HG03575 (cell line): ENCODE measurements around the gene INPP5J.
"Not testable (repeated sequence)": the region's sequence is repeated elsewhere in the genome, so short reads cannot be mapped to it uniquely, and the experiment has no call there.

Source experiments
- ATAC-seq: cut with Tn5 transposase; IDR thresholded peaks from one replicate; pipeline ENCODE4 v1.9.1; 2021; ENCODE audit not compliant: unreplicated experiment, insufficient number of reproducible peaks, low FRiP score; ENCODE audit errors: extremely low read depth

Gene INPP5J

DNA sequence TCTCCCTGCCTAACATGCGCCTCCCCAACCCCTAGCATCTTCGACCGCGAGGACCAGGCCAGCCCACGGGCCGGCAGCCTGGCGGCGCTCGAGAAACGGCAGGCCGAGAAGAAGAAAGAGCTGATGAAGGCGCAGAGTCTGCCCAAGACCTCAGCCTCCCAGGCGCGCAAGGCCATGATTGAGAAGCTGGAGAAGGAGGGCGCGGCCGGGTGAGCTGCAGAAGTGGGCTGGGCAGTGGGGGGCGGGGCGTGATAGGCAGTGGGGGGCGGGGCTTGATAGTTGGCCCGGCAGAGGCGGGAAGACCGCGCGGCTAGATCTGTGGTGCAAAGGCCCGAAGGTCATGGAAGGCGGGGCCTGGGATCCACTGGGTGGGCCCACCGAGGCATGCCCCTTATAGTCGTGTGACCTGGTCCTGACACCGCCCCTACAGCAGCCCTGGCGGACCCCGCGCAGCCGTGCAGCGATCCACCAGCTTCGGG lies 24.1 kb upstream of the INPP5J start:
- ATAC-seq = no peak

DNA sequence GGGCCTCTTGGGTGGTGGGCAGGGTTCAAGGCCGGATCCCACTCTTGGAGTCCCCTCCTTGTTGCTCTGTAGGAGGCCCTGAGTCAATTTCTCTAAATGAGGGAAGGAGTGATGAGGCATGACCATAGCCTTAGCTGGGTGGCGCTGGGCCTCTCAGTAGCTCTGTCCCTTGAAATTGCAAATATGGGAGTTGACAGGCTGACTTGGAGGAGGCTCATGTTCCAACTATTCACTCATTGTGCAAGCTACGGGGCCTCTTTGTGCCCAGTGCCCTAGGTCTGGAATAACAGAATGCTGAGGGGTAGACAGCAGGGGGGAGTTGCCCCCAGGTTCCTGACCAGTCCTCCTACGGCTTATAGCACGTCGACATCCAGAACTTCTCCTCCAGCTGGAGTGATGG lies 23.4 kb upstream of the INPP5J start:
- no peak for ATAC-seq

DNA sequence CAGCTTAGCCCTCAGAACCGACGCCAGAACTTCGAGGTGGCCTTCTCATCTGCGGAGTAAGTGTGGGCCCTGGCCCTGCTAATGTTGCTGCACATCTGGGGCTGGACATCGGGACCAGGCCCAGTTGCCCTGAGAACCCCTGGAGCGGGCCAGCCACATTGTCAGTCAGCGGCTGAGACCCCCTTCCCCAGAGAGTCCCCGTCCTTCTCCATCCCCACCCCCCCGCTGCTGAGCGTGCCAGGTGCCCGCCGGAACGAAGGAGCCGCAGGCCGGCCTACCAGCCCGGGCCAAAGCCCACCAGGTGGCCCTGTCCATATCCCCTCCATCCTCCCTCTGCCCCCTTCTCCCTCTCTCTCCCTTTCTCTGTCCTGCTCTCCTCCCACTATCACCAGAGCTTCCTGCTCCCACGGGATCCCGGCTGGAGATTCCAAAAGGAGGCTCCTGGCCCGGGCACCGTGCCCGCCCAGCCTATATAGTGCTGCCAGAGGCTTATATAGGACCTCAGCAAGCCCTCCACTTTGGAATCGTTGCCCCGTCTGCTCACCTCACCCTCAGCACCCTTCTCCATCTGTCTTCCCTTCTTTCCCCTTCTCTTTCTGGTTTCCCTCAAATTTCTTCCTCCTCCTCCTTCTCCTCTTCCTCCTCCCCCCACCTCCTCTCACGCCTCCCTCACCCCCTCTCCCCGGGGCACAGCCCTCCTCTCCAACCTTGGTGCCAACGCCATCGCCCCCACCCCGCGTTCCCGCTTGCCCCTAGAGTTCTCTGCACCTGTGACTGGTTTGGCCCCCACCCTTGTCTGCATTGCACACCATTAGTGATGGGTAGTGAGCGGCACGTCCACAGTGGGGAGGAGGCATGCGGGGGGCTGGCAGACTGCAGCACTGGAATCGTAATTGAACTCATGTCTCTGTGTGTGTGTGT lies 22.7 kb upstream of the INPP5J start:
- ATAC-seq = no peak

DNA sequence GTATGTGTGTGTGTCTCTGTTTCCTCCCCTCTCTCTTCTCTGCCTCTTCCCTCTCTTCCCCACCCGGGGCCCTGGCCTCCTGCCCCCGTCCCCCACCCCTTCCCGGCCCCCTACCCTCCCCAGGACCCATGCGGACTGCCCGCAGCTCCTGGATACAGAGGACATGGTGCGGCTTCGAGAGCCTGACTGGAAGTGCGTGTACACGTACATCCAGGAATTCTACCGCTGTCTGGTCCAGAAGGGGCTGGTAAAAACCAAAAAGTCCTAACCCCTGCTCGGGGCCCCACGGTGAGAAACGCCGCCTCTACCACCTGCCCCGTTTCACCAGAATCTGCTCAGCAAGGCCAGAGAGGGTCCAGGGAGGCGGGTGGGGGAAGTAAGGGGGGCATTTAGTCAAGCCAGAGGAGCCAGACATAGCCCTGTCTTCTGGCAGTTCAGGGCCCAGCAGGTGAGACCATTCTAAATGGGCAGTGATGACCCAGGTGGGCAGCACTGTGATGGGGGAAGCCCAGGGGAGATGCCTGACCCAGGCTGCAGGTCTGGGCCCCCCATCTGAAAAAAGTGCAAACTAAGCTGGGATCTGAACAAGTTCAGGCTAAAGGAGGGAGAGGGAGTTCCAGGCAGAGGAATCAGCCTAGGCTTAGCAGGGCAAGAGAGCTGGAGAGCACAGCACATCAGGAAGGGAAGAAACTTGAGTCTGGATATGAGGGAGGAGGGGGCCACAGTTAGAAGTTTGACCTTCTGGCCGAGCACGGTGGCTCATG lies 21.8 kb upstream of the INPP5J start:
- no peak for ATAC-seq

DNA sequence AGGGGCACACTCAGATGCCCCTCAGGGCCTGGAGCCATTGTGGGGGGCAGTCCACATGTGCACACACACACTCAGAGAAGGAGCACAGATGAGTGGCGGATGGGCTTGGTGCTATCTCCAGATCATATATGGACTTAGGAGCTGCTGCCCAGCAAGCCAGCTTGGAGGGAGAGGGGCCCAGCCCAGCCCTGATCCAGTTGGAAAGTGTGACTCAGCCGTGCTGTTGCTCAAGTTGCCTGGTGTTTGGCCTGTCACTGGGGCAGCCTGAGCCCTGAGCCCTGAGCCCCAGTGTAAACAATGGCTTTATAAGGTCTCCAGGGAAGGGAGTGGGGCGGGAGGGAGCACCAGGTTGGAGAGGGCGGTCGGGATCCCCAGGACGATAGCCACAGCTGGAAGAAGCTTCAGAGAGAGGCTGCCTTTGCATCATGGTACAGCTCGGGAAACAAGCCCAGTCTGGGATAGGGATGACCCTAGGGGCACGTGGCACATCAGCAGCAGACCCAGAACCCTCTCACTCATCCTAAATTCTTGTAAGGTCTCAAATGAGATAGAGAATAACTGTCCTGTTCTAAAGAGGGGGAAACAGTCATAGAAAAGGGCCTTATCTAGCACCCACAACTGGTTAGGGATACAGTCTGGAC lies 20.2 kb upstream of the INPP5J start:
- no peak for ATAC-seq

DNA sequence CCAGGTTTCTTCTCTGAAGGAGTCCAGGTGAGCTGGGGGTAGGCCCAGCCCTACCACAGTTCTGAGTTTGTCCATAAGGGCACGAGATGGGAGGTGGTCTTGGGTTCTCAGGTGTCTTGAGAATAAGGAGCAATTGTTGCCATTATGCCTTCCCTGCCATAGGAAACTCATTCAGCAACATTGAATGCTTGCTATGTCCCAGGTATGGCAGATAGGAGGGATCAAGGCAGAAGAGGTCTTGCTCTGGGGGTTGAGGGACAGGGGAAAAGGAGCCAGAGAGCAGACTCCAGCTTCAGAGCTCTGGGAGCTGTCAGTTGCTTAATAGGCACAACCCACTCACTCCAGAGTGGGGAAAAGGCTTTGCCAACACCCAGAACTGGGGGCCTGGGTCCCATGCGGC lies 19.7 kb upstream of the INPP5J start:
- no peak for ATAC-seq

DNA sequence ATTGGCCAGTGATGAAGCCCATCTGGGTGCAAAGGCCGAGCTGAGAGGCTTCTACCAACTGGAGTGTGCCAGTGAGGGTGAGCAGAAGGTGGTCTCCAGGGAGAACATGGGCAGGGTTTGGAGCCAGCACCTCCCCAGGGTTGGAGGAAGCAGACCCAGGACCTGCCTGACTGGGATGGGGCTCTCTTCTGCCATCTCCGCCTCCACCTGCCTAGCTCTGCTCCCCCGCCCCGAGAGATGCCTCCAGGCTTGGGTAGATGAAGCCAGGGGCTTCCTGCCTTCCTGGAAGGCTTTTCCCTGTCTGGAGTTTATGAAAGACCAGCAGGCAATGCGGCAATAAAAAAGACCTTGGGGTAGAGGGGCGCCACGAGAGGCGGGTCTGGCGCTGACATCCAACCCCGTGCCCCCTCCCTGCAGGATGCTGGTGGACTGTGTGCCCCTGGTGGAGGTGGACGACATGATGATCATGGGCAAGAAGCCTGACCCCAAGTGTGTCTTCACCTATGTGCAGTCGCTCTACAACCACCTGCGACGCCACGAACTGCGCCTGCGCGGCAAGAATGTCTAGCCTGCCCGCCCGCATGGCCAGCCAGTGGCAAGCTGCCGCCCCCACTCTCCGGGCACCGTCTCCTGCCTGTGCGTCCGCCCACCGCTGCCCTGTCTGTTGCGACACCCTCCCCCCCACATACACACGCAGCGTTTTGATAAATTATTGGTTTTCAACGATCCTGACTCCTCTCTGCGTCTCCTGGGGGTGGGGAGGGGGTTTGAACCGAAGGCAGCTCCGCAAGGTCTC lies 18.7 kb upstream of the INPP5J start:
- no peak for ATAC-seq

DNA sequence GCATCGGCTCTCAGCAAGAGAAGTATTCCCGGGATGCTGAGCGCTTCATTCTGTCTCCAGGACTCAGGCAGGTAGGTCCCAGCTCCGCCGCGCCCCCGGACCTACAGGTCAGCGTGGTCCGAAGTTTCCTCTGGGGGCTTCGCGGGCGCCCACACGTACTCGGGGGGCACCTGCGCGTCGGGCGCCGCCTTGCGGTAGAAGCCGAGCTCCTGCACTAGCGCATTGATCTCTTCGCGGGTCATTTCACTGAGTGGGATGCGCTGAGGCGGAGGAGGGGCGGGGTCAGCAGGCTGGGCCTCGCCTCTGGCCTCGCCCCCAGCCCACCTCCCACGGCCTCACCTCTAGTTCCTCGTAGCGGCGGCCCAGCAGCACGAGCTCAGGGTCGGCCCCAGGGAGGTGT lies 17.9 kb upstream of the INPP5J start:
- ATAC-seq = no peak

DNA sequence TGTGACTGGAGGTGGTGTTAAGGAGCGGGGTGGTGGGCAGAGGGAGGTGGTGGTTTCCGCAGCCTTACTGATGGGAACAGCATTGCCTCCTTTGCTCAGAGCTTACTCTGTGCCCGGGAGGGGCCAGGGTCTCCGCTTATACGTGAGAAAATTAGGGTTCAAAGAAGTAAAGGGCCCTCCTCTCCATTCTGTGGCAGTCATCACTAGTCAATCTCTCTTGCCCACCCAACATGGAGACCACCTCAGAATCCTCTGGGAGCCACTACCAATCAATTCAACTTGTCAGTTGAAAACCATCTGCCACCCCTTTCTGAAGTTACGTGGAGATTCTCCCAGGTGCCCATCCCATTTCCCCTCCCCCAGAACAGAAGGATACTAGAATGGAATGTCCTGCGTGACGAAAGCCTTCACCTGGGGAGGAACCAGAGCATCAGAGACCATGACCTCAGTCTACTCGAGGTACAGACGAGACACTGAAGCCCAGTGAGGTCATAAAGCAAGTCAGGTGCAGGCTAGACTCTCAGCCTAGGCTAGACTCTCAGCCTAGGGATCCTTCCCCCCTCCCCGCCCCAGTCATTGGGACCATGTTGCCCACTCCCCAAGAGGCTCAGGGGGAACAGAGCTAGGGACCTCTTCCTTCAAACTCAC lies 17.4 kb upstream of the INPP5J start:
- no peak for ATAC-seq

DNA sequence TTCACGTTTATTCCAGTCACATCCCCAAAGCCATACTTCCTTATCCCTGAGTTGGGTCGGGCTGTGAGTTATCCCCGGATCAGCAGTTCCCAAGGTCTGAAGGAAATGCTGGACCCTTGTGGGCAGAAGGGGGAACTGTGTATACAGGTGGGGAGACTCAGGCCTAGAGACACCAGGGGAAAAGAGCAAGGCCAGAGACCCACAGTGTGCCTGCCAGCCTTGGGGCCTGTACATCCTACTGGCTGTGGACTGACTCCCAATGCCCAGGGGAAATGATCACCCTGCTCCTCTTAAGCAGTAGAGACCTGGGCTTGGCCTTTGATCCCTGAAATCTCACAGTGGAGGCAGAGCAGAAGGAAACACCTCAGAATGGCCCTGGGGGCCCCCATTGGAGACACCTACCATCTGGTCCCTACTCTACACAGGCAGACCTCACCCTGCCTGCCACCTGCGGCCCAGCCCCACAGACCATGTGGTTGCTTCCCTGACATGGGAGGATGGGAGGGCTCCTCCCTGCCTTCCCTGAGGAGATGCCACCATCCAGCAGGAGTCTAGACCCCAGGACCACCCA lies 16.7 kb upstream of the INPP5J start:
- ATAC-seq = no peak

DNA sequence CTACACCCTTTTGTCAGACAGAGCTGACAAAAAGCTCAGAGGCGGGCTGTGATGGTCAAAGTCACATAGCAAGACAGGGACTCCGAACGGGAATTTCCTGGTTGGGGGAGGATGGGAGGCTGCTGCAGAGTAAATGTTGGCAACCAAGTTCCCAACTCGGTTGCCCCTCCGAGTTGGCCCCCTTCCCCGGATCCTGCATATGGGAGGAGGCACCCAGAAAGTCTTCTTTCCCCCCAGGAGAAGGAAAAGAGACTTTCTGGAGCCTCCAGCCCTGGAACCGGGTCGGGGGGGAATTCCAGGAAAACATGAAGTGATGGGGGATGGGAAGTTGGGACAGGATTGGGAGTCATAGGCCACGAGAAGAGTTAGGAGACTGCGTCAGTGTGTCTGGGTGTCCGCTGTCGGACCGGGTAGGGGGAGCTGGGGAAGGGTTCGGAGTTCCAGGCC lies 16.0 kb upstream of the INPP5J start:
- ATAC-seq = no peak

DNA sequence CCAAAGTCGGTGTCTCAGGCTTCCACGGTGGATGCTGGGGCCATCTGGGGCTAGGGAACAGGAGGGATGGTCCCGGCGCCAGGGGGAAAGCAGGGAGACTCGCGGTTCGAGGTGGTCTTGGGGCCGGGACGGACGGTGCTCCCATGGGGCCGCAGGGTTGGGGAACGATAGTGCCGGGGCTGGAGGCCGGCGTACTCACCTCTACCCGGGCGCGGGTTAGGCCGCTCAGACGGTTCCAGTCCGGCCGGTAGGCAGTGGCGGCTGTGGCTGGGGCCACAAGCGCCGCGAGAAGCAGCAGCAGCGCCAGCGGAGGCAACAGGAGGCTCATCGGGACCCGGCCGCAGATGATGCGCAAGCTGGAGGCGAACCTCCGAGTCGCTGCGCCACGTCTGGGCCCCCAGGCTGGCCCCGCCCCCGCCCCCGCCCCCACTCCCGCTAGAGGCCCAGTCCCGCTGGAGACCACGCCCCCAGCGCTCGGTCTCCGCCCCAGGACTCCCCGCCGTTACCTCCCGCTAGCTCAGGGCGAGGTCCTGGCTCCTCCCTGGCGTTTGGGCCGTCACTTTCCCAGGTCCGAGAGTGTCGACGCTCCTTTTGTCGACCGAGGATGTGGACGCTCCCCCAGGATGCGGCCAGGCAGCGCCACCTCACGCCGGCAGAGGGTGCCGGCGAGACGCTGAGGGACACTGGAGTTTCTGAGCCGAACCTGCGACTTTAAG lies 15.4 kb upstream of the INPP5J start, which contains the start of gene SELENOM:
Gene SELENOM (minus strand): TSS at position 391 of the 716 bp plus-strand sequence. CDS start 63 bp downstream, at position 328.
- ATAC-seq = no peak

DNA sequence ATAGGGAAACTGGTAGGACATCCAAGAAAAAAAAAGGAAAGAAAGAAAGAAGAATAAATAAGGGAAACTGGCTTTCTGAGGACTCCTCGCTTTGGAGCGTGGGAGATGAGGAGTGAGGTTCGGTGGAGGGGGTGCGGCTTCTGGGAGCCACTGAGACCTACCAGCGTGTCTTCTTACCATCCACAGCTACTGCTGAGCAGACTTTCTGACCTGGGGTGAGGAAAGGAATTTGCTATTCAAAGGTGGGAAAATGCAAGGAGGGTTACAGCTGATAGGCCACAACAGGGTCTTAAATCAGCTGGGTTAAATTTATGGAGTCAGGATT lies 14.9 kb upstream of the INPP5J start:
- no peak for ATAC-seq

DNA sequence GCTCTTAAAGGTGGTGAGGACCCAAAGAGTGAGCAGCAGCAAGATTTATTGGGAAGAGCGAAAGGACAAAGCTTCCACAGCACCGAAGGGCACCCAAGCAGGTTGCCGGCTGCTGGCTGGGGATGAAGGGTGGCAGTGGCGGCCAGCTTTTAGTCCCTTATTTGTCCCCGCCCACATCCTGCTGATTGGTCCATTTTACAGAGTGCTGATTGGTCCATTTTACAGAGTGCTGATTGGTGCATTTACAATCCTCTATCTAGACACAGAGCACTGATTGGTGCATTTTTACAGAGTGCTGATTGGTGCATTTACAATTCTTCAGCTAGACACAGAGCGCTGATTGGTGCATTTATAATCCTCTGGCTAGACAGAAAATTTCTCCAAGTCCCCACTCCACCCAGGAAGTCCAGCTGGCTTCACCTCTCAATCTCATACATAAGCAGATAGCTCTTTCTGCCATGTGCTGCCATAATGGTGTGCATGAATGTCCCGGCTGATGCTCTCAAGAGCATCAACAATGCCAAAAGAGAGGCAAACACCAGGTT lies 10.1 kb upstream of the INPP5J start:
- ATAC-seq = not testable (repeated sequence)

DNA sequence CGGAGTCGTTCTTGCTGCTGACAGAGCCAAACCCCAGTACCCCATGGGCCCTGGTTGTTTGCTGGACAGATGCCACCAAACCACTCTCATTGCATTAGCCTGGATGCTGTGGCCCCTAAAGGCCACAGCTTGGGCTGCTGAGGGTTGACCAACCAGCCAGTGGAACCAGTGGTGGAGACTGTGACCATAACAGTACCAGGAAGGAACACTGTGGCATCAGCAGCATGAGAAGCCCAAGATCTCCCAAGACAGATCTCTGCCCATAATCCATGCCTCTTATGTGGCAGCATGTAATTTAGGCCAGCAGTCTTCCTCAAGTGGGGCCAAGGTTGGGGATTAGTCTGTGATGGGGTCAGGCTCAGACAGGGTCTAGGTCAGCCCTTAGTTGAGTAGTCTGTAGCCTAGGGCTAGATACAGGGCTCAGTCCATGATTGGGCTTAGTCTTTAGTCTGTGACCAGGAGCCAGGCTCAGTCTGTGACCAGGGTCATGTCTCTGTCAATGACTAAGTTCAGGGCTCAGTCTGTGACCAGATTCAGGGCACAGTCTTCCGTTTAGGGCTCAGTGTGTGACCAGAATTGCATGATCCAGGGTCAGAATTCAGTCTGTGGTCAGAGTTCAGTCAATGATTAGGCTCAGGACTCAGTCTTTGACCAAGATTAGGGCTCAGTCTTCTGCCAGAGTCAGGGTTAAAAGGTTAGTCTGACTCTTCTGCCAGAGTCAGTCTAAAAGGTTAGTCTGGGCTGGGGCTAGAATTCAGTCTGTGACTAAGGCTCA lies 4.5 kb upstream of the INPP5J start:
- no peak for ATAC-seq

DNA sequence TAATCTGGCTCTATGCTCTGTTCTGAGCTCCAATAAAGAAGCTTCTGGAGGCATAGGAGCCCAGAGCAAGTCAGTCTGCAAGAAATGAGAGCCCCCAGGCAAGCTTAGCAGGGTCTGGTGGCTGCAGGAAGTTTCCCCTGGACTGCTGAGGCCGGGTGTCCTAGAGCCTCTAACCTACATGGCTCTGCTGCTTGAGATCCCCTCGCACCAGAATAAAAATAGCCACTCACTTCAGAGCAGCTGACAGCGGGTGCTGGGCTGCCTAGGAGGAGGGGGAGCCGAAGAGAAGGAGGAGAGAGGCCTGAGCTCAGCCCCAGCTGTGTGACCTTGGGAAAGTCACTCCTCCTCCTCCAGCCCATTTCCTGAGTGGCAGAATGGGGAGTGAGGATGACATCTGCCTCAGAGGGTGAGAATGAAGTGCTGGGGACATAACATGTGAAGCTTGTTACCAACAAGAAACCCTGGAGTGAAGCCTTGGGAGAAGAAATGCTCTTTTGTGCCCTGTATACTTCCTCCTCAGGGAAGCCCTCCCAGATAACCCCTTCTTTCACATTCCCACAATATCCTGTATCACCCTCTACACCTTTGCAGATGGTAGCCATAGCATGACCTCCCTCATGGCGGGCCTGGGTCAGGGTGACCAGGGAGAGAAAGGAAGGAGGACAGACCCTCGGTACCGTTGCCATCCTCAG lies 3.6 kb upstream of the INPP5J start:
- no peak for ATAC-seq
